Measurements from ENCODE around the gene DOCK11. TPM values are rescaled to one million over a fixed set of nuclear protein-coding genes. Genes with fewer than 3 reads are reported as not detected.

The DOCK11 gene
- total and polyA plus RNA-seq, 10 of the 15 experiments (the other 5 are each of a cell fraction or from before 2014, with no cell fraction given), result 16.3 to 30.7 (median 19.8) TPM

DNA sequence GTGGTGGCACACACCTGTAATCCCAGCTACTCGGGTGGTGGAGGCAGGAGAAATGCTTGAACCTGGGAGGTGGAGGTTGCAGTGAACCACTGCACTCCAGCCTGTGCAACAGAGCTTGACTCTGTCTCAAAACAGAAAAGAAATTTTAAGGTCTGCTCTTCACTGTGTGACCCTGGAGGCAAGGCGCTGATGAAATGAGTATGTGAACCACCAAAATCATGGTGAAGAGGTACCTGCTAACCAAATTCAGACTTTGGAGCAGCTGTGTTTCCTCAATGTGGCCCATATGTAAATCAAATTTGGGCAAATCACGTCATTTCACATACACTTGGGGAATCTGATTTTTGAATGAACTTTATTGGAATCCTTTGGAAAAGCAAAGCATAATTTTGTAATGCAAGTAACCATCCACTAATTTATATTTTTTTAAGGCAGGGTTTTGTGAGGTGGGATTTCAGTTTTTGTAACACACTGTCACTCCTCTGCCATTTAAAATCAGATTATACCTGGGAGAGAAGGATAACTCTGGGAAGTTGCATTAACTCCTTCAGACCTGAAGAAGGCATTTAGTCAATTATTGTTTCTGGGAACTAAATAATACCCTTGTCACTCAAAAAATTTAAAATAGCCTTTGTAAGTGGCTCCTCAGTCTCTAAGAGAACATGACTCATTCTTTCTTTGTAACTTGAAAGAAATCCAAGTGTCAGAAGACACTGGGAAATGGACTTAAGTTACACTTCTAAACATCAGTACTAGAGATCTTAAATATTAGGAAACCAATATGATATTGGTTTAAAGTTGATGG lies 24.0 kb downstream of the DOCK11 start:
- Histone ChIP-seq H3K27ac (ENCODE audit: control insufficient read depth, insufficient read depth) (no peak overlapping the region), H3K9ac (ENCODE audit: control insufficient read depth, insufficient read depth, low read length) (no peak overlapping the region), H3K36me3 (ENCODE audit: control insufficient read depth in 2 of 2, insufficient read depth in 2 of 2, low read length in 1 of 2) (no peaks in the 10 kb centered on the region), H3K79me2 (ENCODE audit: control insufficient read depth, insufficient read depth, low read length) (no peaks in the 10 kb centered on the region; the same call in 1 of the 2 replicates), H3K9me3 (replicated peaks; ENCODE audit: control insufficient read depth, insufficient read depth, low read length) (no peaks in the 10 kb centered on the region; the same call in 2 of the 3 replicates), H3K4me2 (ENCODE audit: control insufficient read depth, insufficient read depth) (peak overlapping the region; percentile 41; the same call in 1 of the 2 replicates), H4K20me1 (ENCODE audit: control insufficient read depth, insufficient read depth) (no peaks in the 10 kb centered on the region), H3K27me3 (replicated peaks in 1 of 2; ENCODE audit: control insufficient read depth in 2 of 2, insufficient read depth in 2 of 2, low read length in 1 of 2) (no peaks in the 10 kb centered on the region), H2AFZ (ENCODE audit: control insufficient read depth, low read depth, low read length) (no peak overlapping the region), H3K4me1 (ENCODE audit: control insufficient read depth, insufficient read depth, low read length) (peaks cover 2% of the 10 kb centered on the region; the same call in 1 of the 2 replicates), H3K4me3 (no peak overlapping the region)
- in situ Hi-C loops (cut with MboI) (no loop called here), intact Hi-C loops (cut with micrococcal nuclease; ENCODE audit: unreplicated experiment) (no loop called here)
- WGBS (ENCODE audit: insufficient coverage, insufficient replicate concordance, low lambda C conversion rate, missing lambda C conversion rate), result 22% methylated on average over 3 of the region's 3 CpGs
- POLR2A ChIA-PET, result no interaction called here
- TF ChIP-seq IKZF2 (IDR thresholded peaks at IDR 0.05) (no peak), TCF12 (IDR thresholded peaks at IDR 0.05; ENCODE audit: low read depth, low read length) (0 out of 2 replicates have a peak, but pooled peaks have one; percentile 39), JUNB (IDR thresholded peaks at IDR 0.05) (peak; percentile 24; the same call in 1 of the 2 replicates), CBFB (IDR thresholded peaks at IDR 0.05; ENCODE audit: low read depth) (no peak), CHD2 (IDR thresholded peaks at IDR 0.05; ENCODE audit: borderline replicate concordance, low read depth, low read length) (no peak), STAT1 (conservative IDR thresholded peaks at IDR 0.05) (no peak), SRF (IDR thresholded peaks at IDR 0.05; ENCODE audit: low read depth in 2 of 2, low read length in 2 of 2) (no peak), NRF1 (conservative IDR thresholded peaks at IDR 0.05; ENCODE audit: low read depth, low read length) (no peak), MXI1 (IDR thresholded peaks at IDR 0.05; ENCODE audit: low read depth, low read length) (no peak), NBN (IDR thresholded peaks at IDR 0.05) (no peak), RUNX3 (IDR thresholded peaks at IDR 0.05; ENCODE audit: low read length) (peak; percentile 45), MYB (IDR thresholded peaks at IDR 0.05; ENCODE audit: borderline replicate concordance, low read depth, low read length) (no peak), RCOR1 (conservative IDR thresholded peaks at IDR 0.05; ENCODE audit: low read depth, low read length) (no peak)
- TF ChIP-seq, protein P1, sequence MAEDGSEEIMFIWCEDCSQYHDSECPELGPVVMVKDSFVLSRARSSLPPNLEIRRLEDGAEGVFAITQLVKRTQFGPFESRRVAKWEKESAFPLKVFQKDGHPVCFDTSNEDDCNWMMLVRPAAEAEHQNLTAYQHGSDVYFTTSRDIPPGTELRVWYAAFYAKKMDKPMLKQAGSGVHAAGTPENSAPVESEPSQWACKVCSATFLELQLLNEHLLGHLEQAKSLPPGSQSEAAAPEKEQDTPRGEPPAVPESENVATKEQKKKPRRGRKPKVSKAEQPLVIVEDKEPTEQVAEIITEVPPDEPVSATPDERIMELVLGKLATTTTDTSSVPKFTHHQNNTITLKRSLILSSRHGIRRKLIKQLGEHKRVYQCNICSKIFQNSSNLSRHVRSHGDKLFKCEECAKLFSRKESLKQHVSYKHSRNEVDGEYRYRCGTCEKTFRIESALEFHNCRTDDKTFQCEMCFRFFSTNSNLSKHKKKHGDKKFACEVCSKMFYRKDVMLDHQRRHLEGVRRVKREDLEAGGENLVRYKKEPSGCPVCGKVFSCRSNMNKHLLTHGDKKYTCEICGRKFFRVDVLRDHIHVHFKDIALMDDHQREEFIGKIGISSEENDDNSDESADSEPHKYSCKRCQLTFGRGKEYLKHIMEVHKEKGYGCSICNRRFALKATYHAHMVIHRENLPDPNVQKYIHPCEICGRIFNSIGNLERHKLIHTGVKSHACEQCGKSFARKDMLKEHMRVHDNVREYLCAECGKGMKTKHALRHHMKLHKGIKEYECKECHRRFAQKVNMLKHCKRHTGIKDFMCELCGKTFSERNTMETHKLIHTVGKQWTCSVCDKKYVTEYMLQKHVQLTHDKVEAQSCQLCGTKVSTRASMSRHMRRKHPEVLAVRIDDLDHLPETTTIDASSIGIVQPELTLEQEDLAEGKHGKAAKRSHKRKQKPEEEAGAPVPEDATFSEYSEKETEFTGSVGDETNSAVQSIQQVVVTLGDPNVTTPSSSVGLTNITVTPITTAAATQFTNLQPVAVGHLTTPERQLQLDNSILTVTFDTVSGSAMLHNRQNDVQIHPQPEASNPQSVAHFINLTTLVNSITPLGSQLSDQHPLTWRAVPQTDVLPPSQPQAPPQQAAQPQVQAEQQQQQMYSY (CRISPR knock-in tag; IDR thresholded peaks at IDR 0.05), result no peak
- TF ChIP-seq, protein P2, sequence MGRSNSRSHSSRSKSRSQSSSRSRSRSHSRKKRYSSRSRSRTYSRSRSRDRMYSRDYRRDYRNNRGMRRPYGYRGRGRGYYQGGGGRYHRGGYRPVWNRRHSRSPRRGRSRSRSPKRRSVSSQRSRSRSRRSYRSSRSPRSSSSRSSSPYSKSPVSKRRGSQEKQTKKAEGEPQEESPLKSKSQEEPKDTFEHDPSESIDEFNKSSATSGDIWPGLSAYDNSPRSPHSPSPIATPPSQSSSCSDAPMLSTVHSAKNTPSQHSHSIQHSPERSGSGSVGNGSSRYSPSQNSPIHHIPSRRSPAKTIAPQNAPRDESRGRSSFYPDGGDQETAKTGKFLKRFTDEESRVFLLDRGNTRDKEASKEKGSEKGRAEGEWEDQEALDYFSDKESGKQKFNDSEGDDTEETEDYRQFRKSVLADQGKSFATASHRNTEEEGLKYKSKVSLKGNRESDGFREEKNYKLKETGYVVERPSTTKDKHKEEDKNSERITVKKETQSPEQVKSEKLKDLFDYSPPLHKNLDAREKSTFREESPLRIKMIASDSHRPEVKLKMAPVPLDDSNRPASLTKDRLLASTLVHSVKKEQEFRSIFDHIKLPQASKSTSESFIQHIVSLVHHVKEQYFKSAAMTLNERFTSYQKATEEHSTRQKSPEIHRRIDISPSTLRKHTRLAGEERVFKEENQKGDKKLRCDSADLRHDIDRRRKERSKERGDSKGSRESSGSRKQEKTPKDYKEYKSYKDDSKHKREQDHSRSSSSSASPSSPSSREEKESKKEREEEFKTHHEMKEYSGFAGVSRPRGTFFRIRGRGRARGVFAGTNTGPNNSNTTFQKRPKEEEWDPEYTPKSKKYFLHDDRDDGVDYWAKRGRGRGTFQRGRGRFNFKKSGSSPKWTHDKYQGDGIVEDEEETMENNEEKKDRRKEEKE (IDR thresholded peaks at IDR 0.05), result no peak
- ATAC-seq (no peak), DNase-seq (ENCODE audit: low read depth, low spot score) (no peak), FAIRE-seq (no peak)
- SMC1A ChIA-PET (ENCODE audit: uncharacterized antibody, unreplicated experiment), result no interaction called here
- RAD21 ChIA-PET (ENCODE audit: unreplicated experiment), result no interaction called here
- CTCF ChIA-PET, result no interaction called here
- no TSS peak for BruUV-seq (replicated peaks)
